ENCODE results near the gene SSC4D.

GRCh38 chr7:76354516-76354915 is 55.0 kb downstream of the SSC4D start:
- TF ChIP-seq CTCF (conservative IDR thresholded peaks at IDR 0.05), result no peak
- TF ChIP-seq ZFX (IDR thresholded peaks at IDR 0.05), result no peak
